Naive thymus-derived CD4-positive, alpha-beta T cell (primary cell): ENCODE results near the gene ATP9A. TPM values are rescaled to one million over a fixed set of nuclear protein-coding genes. Genes with fewer than 3 reads are reported as not detected.

Source experiments
- ATAC-seq: fragments of 150-1000 bp; cut with Tn5 transposase; 2 replicates; pipeline ENCODE4 v1.10.0; 2021; ENCODE audit warnings: mild to moderate bottlenecking, moderate library complexity
- CTCF ChIA-PET: fragments of 350-600 bp; sonication (Branson Sonifier 250); formaldehyde crosslinking; loops from one replicate; lab custom pipeline; 2021; ENCODE audit warnings: antibody characterized with exemption; lab: Charles Lee
- POLR2A ChIA-PET: fragments of 350-600 bp; sonication (Branson Sonifier 250); formaldehyde crosslinking; loops from one replicate; lab custom pipeline; 2021; ENCODE audit warnings: antibody characterized with exemption, inconsistent platforms; lab: Charles Lee
- DNase-seq, 9 donors: peaks; one replicate each; pipeline versions ENCODE4 v3.0.0 to v3.0.0-alpha.2; 2020 to 2022; ENCODE audit warnings: mixed read lengths in 1 of 9
- H3K27ac ChIP-seq: one replicate; pipeline ENCODE4 v1.7.0; 2013; ENCODE audit warnings: mild to moderate bottlenecking, low read depth, low read length, moderate library complexity
- H3K27me3 ChIP-seq, 2 donors: one replicate each; pipeline ENCODE4 v1.7.0; 2013; ENCODE audit warnings: low read length in 2 of 2, mild to moderate bottlenecking in 2 of 2, moderate library complexity in 2 of 2; ENCODE audit not compliant: control insufficient read depth in 2 of 2, insufficient read depth in 2 of 2
- H3K36me3 ChIP-seq, 3 experiments: 1 replicate in 2 of 3; 2 replicates in 1 of 3; pipeline ENCODE4 v1.7.0; 2013; ENCODE audit warnings: low read length in 3 of 3, mild to moderate bottlenecking in 3 of 3, moderate library complexity in 1 of 3; ENCODE audit not compliant: insufficient read depth in 3 of 3, control insufficient read depth in 2 of 3
- H3K4me1 ChIP-seq, 2 donors: one replicate each; pipeline ENCODE4 v1.7.0; 2013; ENCODE audit warnings: low read length in 2 of 2, mild to moderate bottlenecking in 2 of 2, moderate library complexity in 1 of 2; ENCODE audit not compliant: control insufficient read depth in 2 of 2, insufficient read depth in 2 of 2
- H3K4me3 ChIP-seq: 2 replicates; pipeline ENCODE4 v1.7.0; 2013; ENCODE audit warnings: mild to moderate bottlenecking, low read length
- H3K9me3 ChIP-seq, 3 experiments: 1 replicate in 2 of 3; 2 replicates in 1 of 3; pipeline ENCODE4 v1.7.0; 2013; ENCODE audit warnings: low read length in 3 of 3; ENCODE audit not compliant: control insufficient read depth in 2 of 3
- H3K27ac Mint-ChIP-seq, 9 donors: one replicate each; pipeline ENCODE4 v1.8.0; 2020 to 2022; ENCODE audit warnings: mixed read lengths in 9 of 9, mild to moderate bottlenecking in 8 of 9, moderate library complexity in 5 of 9, inconsistent platforms in 2 of 9
- H3K27me3 Mint-ChIP-seq, 5 donors: one replicate each; pipeline ENCODE4 v1.8.0; 2021 to 2022; ENCODE audit warnings: mixed read lengths in 5 of 5, mild to moderate bottlenecking in 1 of 5
- H3K36me3 Mint-ChIP-seq, 5 donors: one replicate each; pipeline ENCODE4 v1.8.0; 2020 to 2022; ENCODE audit warnings: mixed read lengths in 5 of 5, mild to moderate bottlenecking in 3 of 5, inconsistent platforms in 1 of 5
- H3K4me1 Mint-ChIP-seq, 7 donors: one replicate each; pipeline ENCODE4 v1.8.0; 2020 to 2022; ENCODE audit warnings: mixed read lengths in 7 of 7, mild to moderate bottlenecking in 3 of 7, inconsistent platforms in 1 of 7
- H3K4me3 Mint-ChIP-seq, 10 donors: one replicate each; pipeline ENCODE4 v1.8.0; 2020 to 2022; ENCODE audit warnings: mild to moderate bottlenecking in 10 of 10, mixed read lengths in 10 of 10, moderate library complexity in 6 of 10, inconsistent platforms in 2 of 10
- H3K9me3 Mint-ChIP-seq, 11 donors: one replicate each; pipeline ENCODE4 v1.8.0; 2020 to 2022; ENCODE audit warnings: mixed read lengths in 11 of 11, mild to moderate bottlenecking in 4 of 11, inconsistent platforms in 1 of 11, moderate library complexity in 1 of 11
- intact Hi-C, 2 donors: fragments of 100-400 bp; cut with micrococcal nuclease; formaldehyde crosslinking; loops; one replicate each; pipeline ENCODE4 v1.15.1; 2023
- polyA plus RNA-seq, 2 donors: library from polyadenylated mRNA; unstranded; fragments of 300-500 nt; fragmentation: Illumina TruSeq; gene quantifications; one replicate each; pipeline ENCODE4 v1.2.3, GENCODE V29; 2021
- total RNA-seq, 6 experiments: library from RNA in 5 of 6; stranded (reverse) in 5 of 6; gene quantifications; 1 replicate in 5 of 6; 2 replicates in 1 of 6; pipeline ENCODE4 v1.2.3 and lab custom pipeline; 2021 to 2026

The ATP9A gene
- total and polyA plus RNA-seq, 7 experiments from 2014 or later = 0.05 to 2.0 (median 0.83) TPM; not detected in 3

DNA sequence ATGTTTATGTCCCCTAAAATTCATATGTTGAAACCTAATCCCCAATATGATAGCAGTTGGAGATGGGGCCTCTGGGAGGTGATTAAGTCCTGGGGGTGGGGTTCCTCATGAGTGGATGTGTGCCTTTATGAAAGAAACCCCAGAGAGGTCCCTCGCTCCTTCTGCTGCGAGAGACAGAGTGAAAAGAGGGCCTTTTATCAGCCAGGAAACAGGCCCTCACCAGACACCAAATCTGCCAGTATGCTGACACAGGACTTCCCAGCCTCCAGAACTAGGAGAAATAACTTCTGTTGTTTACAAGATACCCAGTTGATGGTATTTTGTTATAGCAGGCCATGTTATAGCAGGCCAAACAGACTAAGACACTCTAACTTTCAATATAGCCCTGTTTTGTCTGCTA is 124.8 kb downstream of the ATP9A start:
- no peaks in the 10 kb centered on the region for H3K27me3 ChIP-seq
- Mint-ChIP-seq H3K4me3 (no peak overlapping the region), H3K9me3 (no peaks in the 10 kb centered on the region), H3K36me3 (no peaks in the 10 kb centered on the region), H3K27me3 (peaks cover 0 to 4% (median 0%) of the 10 kb centered on the region in 5 donors), H3K27ac (no peak overlapping the region), H3K4me1 (no peaks in the 10 kb centered on the region)
- POLR2A ChIA-PET = no interaction called here
- intact Hi-C loops = no loop called here
- no peak for ATAC-seq
- no peak for DNase-seq
- H3K4me1 ChIP-seq = no peaks in the 10 kb centered on the region
- H3K4me3 ChIP-seq = no peak overlapping the region
- no peak overlapping the region for H3K27ac ChIP-seq
- H3K36me3 ChIP-seq = no peaks in the 10 kb centered on the region
- H3K9me3 ChIP-seq = no peaks in the 10 kb centered on the region
- CTCF ChIA-PET = no interaction called here

DNA sequence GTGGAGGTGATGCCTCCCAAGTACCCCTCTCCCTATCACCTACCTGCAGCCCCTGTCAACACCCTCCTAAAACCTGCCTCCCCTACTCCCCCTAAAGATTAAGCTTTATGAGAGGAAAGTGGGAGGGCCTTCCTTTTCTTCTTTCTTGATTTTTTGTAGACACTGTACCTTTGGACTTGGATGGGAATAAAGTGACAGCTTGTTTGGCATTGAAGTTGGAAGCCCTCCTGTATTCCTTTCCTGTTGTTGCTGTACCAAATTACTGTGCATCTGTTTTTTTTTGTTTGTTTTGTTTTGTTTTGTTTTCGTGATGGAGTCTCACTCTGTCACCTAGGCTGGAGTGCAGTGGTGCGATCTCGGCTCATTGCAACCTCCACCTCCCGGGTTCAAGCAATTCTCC is 126.3 kb downstream of the ATP9A start:
- peaks cover 0 to 4% (median 0%) of the 10 kb centered on the region in 5 donors for H3K27me3 Mint-ChIP-seq
- Histone ChIP-seq H3K9me3 (no peaks in the 10 kb centered on the region), H3K27ac (no peak overlapping the region), H3K27me3 (no peaks in the 10 kb centered on the region), H3K36me3 (no peaks in the 10 kb centered on the region), H3K4me1 (no peaks in the 10 kb centered on the region), H3K4me3 (no peak overlapping the region)
- H3K27ac Mint-ChIP-seq = peak overlapping the region in 1 of 9 donors; percentile 16
- CTCF ChIA-PET = no interaction called here
- no peaks in the 10 kb centered on the region for H3K4me1 Mint-ChIP-seq
- H3K4me3 Mint-ChIP-seq = no peak overlapping the region
- ATAC-seq (no peak), DNase-seq (no peak)
- H3K36me3 Mint-ChIP-seq = no peaks in the 10 kb centered on the region
- intact Hi-C loops = no loop called here
- POLR2A ChIA-PET = interaction anchor here (0.6 kb wide), 1 partner anchor 71 kb away, joined by 3 read pairs; no protein-coding TSS in a partner anchor
- H3K9me3 Mint-ChIP-seq = no peaks in the 10 kb centered on the region

DNA sequence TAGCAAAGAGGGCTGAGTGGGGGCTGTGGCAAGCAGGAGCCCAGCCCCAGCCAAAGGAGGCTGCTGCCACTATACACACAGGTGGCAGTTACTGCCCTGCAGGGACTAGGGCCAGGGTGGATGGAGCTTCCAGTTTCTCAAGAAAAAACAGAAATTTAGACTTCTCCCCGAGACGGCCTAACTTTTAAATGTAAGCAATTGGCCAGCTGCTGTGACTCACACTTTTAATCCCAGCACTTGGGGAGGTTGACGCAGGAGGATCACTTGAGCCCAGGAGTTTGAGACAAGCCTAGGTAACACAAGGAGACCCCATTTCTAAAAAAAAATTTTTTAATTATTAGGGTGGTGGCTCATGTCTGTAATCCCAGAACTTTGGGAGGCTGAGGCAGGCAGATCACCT is 127.4 kb downstream of the ATP9A start:
- no peak for ATAC-seq
- H3K27ac ChIP-seq = no peak overlapping the region
- H3K36me3 ChIP-seq = no peaks in the 10 kb centered on the region
- intact Hi-C loops = no loop called here
- H3K9me3 ChIP-seq = no peaks in the 10 kb centered on the region
- no peaks in the 10 kb centered on the region for H3K9me3 Mint-ChIP-seq
- POLR2A ChIA-PET = no interaction called here
- H3K4me3 ChIP-seq = no peak overlapping the region
- no peaks in the 10 kb centered on the region for H3K27me3 ChIP-seq
- no peaks in the 10 kb centered on the region for H3K36me3 Mint-ChIP-seq
- H3K4me1 Mint-ChIP-seq = no peaks in the 10 kb centered on the region
- no peak overlapping the region for H3K4me3 Mint-ChIP-seq
- H3K4me1 ChIP-seq = no peaks in the 10 kb centered on the region
- H3K27ac Mint-ChIP-seq = no peak overlapping the region
- no peaks in the 10 kb centered on the region for H3K27me3 Mint-ChIP-seq
- no peak for DNase-seq
- CTCF ChIA-PET = no interaction called here

DNA sequence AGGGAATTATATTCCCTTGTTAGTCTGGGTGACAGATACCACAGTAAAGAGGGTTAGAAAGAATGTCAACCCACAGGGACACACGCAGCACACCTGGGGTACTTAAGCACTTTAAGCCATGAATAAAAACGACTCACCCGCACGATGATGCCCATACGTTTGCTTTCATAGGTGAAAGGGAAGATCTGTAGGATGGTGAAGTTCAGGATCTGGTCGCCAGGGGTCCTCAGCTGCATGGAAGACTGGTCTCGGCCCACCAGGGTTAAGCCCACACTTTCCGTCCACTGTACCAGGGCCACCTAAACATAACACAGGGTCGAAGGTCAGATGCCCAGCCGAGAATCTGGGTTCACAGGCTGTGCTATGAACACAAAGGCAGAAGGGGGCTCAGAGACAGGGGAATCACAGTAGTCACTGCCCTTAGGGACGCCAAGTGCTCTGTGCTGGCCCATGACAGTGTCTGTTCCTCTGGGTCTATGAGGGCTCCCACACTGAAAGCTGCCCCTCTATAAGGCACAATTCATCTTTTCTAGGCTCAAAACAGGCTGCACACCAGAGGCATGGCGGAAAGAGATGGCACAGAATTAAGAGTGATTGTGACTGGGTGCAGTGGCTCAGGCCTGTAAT is 128.9 kb downstream of the ATP9A start:
- ATAC-seq (peak; percentile 79), DNase-seq (peak in 4 of 9 donors; percentile 3 to 55 (median 11))
- Mint-ChIP-seq H3K4me1 (no peaks in the 10 kb centered on the region), H3K27ac (no peak overlapping the region), H3K27me3 (no peaks in the 10 kb centered on the region), H3K4me3 (no peak overlapping the region), H3K9me3 (no peaks in the 10 kb centered on the region), H3K36me3 (no peaks in the 10 kb centered on the region)
- Histone ChIP-seq H3K27ac (no peak overlapping the region), H3K4me3 (no peak overlapping the region), H3K4me1 (no peaks in the 10 kb centered on the region), H3K36me3 (no peaks in the 10 kb centered on the region), H3K9me3 (no peaks in the 10 kb centered on the region), H3K27me3 (no peaks in the 10 kb centered on the region)
- CTCF ChIA-PET = no interaction called here
- POLR2A ChIA-PET = no interaction called here
- intact Hi-C loops = loop anchor here in 1 of 2 donors (1.0 kb wide), 1 partner anchor 444 kb away; no protein-coding TSS in a partner anchor

DNA sequence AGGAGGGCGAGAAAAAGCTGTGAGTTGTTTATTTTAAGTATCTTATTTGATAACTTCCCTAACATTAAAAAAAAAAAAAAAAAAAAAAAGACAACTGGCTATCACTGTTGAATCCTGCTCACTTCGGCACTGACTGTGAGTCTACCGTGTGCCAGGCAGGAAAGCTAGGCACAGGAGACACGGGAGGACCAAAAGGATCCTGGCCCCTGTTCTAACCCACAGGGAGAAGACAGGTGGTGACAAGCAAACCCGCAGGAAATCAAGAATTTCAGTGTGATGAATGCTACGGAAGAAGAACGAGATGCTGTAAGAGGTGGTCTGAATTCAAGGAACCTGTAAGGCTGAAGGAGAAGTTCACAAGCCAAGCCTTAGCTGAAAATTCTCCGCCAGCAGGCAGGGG is 130.9 kb downstream of the ATP9A start:
- Histone ChIP-seq H3K4me3 (no peak overlapping the region), H3K27ac (no peak overlapping the region), H3K27me3 (no peaks in the 10 kb centered on the region), H3K9me3 (no peaks in the 10 kb centered on the region), H3K36me3 (no peaks in the 10 kb centered on the region), H3K4me1 (no peaks in the 10 kb centered on the region)
- H3K4me3 Mint-ChIP-seq = no peak overlapping the region
- POLR2A ChIA-PET = no interaction called here
- intact Hi-C loops = no loop called here
- no peaks in the 10 kb centered on the region for H3K4me1 Mint-ChIP-seq
- no peaks in the 10 kb centered on the region for H3K9me3 Mint-ChIP-seq
- H3K36me3 Mint-ChIP-seq = no peaks in the 10 kb centered on the region
- no peak overlapping the region for H3K27ac Mint-ChIP-seq
- no peak for ATAC-seq
- no peak for DNase-seq
- CTCF ChIA-PET = interaction anchor here (0.6 kb wide), 1 partner anchor 439 kb away, joined by 3 read pairs; no protein-coding TSS in a partner anchor
- H3K27me3 Mint-ChIP-seq = peaks cover 0 to 9% (median 5%) of the 10 kb centered on the region in 5 donors

DNA sequence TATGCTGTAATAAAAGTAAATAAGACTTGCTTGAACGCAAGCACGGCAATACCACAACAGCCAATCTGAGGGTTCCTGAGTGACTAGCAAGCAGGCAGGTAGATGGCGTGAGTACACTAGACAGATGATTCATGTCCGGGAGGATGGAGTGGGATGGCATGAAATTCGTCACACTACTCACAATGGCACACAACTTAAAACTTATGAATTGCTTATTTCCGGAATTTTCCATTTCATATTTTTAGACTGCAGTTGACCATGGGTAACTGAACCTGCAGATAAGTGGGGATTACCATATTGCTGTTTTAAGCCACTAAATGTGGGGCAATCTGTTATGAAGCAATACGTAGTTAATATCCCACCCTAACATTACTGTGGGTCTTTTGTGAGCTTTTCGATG is 132.1 kb downstream of the ATP9A start:
- ChIA-PET CTCF (no interaction called here), POLR2A (no interaction called here)
- Histone ChIP-seq H3K27ac (no peak overlapping the region), H3K4me1 (peaks cover 0 to 6% of the 10 kb centered on the region in 2 donors), H3K36me3 (no peaks in the 10 kb centered on the region), H3K4me3 (no peak overlapping the region), H3K9me3 (no peaks in the 10 kb centered on the region), H3K27me3 (no peaks in the 10 kb centered on the region)
- DNase-seq = no peak
- Mint-ChIP-seq H3K27me3 (peaks cover 4 to 21% (median 5%) of the 10 kb centered on the region in 5 donors), H3K4me1 (peaks cover 0 to 9% (median 5%) of the 10 kb centered on the region in 7 donors), H3K9me3 (no peaks in the 10 kb centered on the region), H3K4me3 (no peak overlapping the region), H3K27ac (no peak overlapping the region), H3K36me3 (no peaks in the 10 kb centered on the region)
- ATAC-seq = no peak
- intact Hi-C loops = no loop called here

DNA sequence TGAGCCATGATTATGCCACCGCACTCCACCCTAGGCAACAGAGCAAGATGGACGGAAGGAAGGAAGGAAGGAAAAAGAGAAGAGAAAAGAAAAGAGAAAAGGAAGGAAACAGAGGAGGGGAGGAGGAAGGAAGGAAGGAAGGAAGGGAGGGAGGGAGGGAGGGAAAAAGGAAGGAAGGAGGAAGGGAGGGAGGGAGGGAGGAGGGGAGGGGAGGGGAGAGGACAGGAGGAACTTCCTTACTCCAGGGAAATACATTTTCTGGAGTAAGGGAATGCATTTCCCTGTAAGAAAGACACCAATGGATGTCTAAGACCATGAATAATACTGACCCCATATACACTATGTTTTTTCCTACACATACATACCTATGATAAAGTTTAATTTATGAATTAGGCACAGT is 132.5 kb downstream of the ATP9A start:
- Mint-ChIP-seq H3K4me1 (peaks cover 0 to 13% (median 8%) of the 10 kb centered on the region in 7 donors), H3K36me3 (no peaks in the 10 kb centered on the region), H3K9me3 (no peaks in the 10 kb centered on the region), H3K27me3 (peaks cover 4 to 25% (median 8%) of the 10 kb centered on the region in 5 donors), H3K4me3 (no peak overlapping the region), H3K27ac (peak overlapping the region in 1 of 9 donors; percentile 35)
- no peak for DNase-seq
- Histone ChIP-seq H3K27ac (no peak overlapping the region), H3K4me1 (peaks cover 0 to 10% of the 10 kb centered on the region in 2 donors), H3K9me3 (no peaks in the 10 kb centered on the region), H3K36me3 (no peaks in the 10 kb centered on the region), H3K4me3 (no peak overlapping the region), H3K27me3 (no peaks in the 10 kb centered on the region)
- intact Hi-C loops = no loop called here
- ChIA-PET POLR2A (no interaction called here), CTCF (no interaction called here)
- ATAC-seq = no peak
